GM12864 (cell line): ENCODE results near the gene LRPAP1.
"Not testable (repeated sequence)": the region's sequence is repeated elsewhere in the genome, so short reads cannot be mapped to it uniquely, and the experiment has no call there.

Experiments used
- DNase-seq: peaks from one replicate; pipeline ENCODE4 v3.0.0-alpha.2; 2011; ENCODE audit warnings: low read depth
- H3K4me3 ChIP-seq: 2 replicates; pipeline ENCODE4 v1.5.1; 2011; ENCODE audit warnings: mild to moderate bottlenecking, low read depth, low read length, control low read depth
- CTCF ChIP-seq: IDR thresholded peaks from 2 replicates; pipeline ENCODE4 v1.5.1; 2011; ENCODE audit warnings: low read depth, mild to moderate bottlenecking, moderate library complexity, low read length, control low read depth, inconsistent platforms; ENCODE audit errors: missing control alignments

LRPAP1 gene

GRCh38 chr4:3515646-3516045, 16.6 kb downstream of the LRPAP1 start:
- H3K4me3 ChIP-seq = no peak overlapping the region
- no peak for TF ChIP-seq CTCF
- no peak for DNase-seq

- H3K4me3 ChIP-seq = no peak overlapping the region
- TF ChIP-seq CTCF = no peak
- DNase-seq = no peak
These were observed 17.3 kb downstream of the LRPAP1 start for GRCh38 chr4:3514806-3515501.

GRCh38 chr4:3514221-3514780, 17.9 kb downstream of the LRPAP1 start:
- no peak for TF ChIP-seq CTCF
- no peak overlapping the region for H3K4me3 ChIP-seq
- DNase-seq = no peak

DNA sequence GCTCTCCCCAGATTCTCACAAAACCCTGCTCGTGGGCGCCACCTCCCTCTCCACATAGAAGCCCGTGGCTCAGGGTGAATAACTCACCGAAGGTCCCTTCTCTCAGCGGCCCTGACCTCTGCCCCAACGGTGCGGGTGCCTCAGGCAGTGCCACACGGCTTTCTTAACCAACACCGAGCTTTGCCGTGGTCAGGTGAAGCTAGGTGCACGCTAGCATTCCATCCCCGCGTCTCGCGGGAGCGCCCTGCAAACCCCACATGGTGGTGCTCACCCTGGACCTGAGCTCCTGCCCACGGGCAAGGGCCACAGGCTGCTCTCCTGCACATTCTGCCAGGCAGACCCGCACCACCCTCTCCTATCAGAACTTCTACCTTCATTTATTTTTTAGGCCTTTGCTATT, 18.4 kb downstream of the LRPAP1 start:
- DNase-seq = no peak
- no peak for TF ChIP-seq CTCF
- H3K4me3 ChIP-seq = no peak overlapping the region

DNA sequence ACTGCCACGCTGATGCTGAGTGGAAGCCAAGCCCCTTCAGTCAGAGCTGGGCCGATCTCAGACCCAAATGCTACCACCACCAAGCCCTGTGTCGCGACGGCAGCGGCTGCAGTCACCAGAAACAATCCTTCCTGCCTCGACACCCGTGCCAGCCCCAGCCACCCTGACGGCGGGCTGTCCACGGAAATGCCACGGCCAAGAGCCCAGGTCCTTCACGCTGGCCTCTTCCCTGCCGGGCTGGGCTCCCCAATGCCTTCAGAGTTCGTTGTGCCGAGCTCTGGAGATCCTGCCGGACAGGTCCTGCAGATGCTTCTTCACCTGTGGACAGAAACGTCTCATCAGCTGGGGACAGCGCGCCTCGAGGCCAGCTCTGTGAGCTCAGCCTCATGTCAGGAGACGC, 19.5 kb downstream of the LRPAP1 start:
- no peak for TF ChIP-seq CTCF
- no peak overlapping the region for H3K4me3 ChIP-seq
- no peak for DNase-seq

DNA sequence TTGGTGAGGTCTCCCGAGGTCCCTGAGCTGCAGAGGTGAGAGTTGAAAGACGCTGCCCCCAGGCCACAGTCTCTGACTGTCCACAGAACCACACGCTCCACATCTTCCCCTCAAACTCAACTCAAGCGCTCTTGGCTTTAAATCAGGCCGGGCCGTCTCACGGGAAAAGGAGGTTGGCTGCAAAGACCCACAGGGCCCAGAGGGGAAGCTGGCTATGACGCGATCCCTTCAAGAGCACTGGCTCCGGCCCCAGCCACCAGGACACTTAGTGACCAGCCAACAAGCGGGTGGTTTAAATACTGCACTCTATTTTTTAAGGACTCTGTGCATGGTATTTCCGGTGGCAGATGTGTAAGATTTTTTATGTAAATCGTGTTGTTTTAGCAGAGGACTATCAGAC, 19.9 kb downstream of the LRPAP1 start:
- no peak for TF ChIP-seq CTCF
- H3K4me3 ChIP-seq = no peak overlapping the region
- no peak for DNase-seq

DNA sequence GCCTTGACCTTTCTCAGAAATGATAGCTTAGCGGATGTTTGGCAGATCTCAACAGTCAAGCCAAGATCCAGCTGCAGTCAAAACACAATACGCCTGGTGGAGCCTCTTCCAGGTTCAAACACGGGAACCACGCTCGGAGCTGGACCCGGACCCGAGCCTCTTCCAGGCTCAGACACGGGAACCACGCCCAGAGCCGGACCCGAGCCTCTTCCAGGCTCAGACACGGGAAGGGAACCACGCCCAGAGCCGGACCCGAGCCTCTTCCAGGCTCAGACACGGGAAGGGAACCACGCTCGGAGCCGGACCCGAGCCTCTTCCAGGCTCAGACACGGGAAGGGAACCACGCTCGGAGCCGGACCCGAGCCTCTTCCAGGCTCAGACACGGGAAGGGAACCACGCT, 20.6 kb downstream of the LRPAP1 start:
- not testable (repeated sequence) for DNase-seq, H3K4me3 ChIP-seq
